Measurements from ENCODE around the gene C1orf35. TPM values are rescaled to one million over a fixed set of nuclear protein-coding genes. Genes with fewer than 3 reads are reported as not detected.

The C1orf35 gene
- total RNA-seq, 1 donor from 2014 or later, result 16.5 TPM

- TF ChIP-seq CTCF (IDR thresholded peaks at IDR 0.05; ENCODE audit: insufficient read depth, low read length, poor library complexity, severe bottlenecking), result no peak
- DNase-seq (ENCODE audit: low read depth), result no peak
- H3K4me3 ChIP-seq (ENCODE audit: low read depth, low read length), result no peak overlapping the region
- no peaks in the 10 kb centered on the region for H3K27me3 ChIP-seq (ENCODE audit: control insufficient read depth, insufficient read depth, low read length)
- no peaks in the 10 kb centered on the region for H3K36me3 ChIP-seq (ENCODE audit: control insufficient read depth, insufficient read depth, low read length)
Observed at GRCh38 chr1:228106800-228107054, 3.6 kb upstream of the C1orf35 start.

GRCh38 chr1:228105996-228106799, 3.1 kb upstream of the C1orf35 start:
- no peak for DNase-seq (ENCODE audit: low read depth)
- H3K36me3 ChIP-seq (ENCODE audit: control insufficient read depth, insufficient read depth, low read length), result no peaks in the 10 kb centered on the region
- no peak overlapping the region for H3K4me3 ChIP-seq (ENCODE audit: low read depth, low read length)
- H3K27me3 ChIP-seq (ENCODE audit: control insufficient read depth, insufficient read depth, low read length), result no peaks in the 10 kb centered on the region
- TF ChIP-seq CTCF (IDR thresholded peaks at IDR 0.05; ENCODE audit: insufficient read depth, low read length, poor library complexity, severe bottlenecking), result no peak

DNA sequence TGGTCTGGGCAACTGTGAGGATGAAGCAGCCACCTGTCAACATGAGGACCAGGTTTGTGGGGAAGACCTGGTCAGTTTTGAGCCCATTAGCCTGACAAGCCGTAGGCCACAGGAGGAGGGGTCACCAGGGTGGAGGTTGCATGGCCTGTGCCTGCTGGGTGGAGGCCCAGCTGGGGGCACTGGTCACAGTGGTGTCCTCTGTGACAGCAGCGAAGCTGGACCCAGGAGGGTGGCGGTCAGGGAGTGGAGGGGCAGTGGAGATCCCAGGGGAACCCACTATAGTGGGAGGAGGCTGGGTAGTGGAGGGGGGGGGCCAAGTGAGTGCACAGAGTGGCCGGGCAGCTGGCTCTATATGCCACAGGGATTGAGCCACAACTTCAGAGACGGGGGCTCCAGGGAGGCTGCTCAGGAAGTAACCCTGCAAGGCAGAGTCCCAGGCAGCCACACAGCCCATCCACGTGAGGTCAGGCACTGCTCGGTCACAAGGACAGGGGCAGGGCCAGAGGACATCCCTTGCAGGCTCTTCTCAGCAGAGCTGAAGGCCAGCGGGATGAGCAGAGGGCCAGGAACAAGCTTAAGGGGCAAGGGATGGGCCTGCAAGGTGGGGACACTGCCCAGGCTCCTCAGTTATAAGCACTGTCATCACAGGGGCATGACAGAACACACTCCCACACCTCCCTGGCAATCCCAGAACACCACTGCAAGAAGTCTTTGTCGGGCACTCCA, 2.3 kb upstream of the C1orf35 start:
- no peak overlapping the region for H3K4me3 ChIP-seq (ENCODE audit: low read depth, low read length)
- H3K27me3 ChIP-seq (ENCODE audit: control insufficient read depth, insufficient read depth, low read length), result no peaks in the 10 kb centered on the region
- no peak for TF ChIP-seq CTCF (IDR thresholded peaks at IDR 0.05; ENCODE audit: insufficient read depth, low read length, poor library complexity, severe bottlenecking)
- H3K36me3 ChIP-seq (ENCODE audit: control insufficient read depth, insufficient read depth, low read length), result no peaks in the 10 kb centered on the region
- DNase-seq (ENCODE audit: low read depth), result no peak

DNA sequence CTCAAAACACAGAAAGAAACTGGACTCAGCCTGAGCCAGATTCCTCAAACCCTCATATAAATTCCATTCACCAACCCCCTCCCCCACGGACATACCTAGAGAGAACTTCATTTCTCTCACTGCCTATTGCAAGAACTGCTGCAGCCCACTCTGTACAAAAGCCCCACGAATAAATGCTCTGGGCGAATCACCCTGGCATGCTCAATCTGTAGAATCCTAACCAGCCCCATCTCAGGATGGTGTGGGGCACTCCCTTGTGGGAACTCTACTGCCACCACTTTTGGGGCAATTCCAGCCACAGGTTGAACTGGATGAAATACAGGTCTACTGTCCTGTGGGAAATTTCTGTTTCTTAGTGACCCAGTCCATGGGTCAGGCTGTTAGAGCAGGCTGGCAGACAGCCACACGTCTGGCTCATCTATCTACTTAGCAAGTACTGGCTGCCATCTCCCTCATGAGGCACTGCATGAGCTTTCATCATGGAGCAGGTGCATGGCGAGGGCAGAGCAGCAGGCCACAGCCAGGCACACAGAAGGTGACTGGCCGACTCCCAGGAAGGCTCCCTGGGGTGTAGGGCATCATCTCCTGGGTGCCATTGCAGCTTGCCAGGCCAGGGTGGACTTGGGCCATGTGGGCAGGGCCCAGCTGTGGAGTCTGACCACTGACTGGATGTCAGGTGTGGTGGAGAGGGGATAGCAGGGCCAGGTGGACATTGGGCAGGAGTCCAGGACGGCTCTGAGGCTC, 1.6 kb upstream of the C1orf35 start:
- Histone ChIP-seq H3K36me3 (ENCODE audit: control insufficient read depth, insufficient read depth, low read length) (peaks cover 1% of the 10 kb centered on the region), H3K4me3 (ENCODE audit: low read depth, low read length) (no peak overlapping the region), H3K27me3 (ENCODE audit: control insufficient read depth, insufficient read depth, low read length) (no peaks in the 10 kb centered on the region)
- no peak for DNase-seq (ENCODE audit: low read depth)
- no peak for TF ChIP-seq CTCF (IDR thresholded peaks at IDR 0.05; ENCODE audit: insufficient read depth, low read length, poor library complexity, severe bottlenecking)

DNA sequence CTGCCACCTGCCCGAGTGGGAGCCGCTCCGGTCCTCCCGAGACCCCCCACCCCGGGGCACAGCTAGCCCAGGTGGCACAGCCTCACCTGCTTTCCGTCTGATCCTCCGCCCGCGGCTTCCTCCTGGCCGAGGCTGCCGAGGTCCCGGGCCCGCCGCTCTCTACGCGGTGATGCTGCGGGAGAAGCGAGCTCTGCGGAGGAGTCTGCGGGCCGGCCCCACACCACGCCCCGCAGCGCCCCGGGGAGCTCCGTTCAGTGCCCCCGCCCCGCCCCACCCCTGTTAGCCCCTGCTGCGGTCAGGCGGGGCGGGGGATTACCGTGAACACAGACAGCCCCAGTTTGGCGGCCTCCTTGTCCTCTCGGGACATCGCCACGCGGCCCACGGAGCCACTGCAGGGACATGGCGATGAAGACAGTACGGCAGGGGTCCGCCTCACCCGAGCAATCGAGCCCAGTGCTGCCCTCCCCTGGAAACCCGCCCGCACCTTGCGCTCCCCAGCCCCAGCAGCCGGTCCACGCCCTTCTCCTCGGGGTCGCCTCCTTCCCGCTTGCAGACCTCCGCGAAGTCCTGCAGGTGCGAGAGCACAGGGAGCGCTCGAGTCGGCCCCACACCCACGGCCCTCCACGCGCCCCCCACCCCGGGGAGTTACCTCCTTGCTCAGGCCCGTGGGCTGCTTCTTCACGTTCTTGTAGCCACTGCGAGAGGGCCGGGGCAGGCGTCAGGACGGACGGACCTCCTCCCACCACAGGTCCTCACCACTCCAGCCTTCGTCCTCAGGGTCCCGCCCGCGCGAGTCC, 933 bp downstream of the C1orf35 start:
- Histone ChIP-seq H3K36me3 (ENCODE audit: control insufficient read depth, insufficient read depth, low read length) (peaks cover 5% of the 10 kb centered on the region), H3K4me3 (ENCODE audit: low read depth, low read length) (peak overlapping the region; percentile 95), H3K27me3 (ENCODE audit: control insufficient read depth, insufficient read depth, low read length) (no peaks in the 10 kb centered on the region)
- TF ChIP-seq CTCF (IDR thresholded peaks at IDR 0.05; ENCODE audit: insufficient read depth, low read length, poor library complexity, severe bottlenecking), result peak; percentile 35
- no peak for DNase-seq (ENCODE audit: low read depth)
